ENCODE measurements around the gene PLEKHA8. TPM values are rescaled to one million over a fixed set of nuclear protein-coding genes. Genes with fewer than 3 reads are reported as not detected.

Gene PLEKHA8
- total and polyA plus RNA-seq, 2 of the 8 experiments (the other 6 are each of a cell fraction or from before 2014, with no cell fraction given): 10.7 to 44.0 TPM

GRCh38 chr7:30173058-30173897 is 145.1 kb downstream of the PLEKHA8 start:
- ChIA-PET POLR2A (ENCODE audit: partially characterized antibody) (interaction anchor here (0.6 kb wide), 1 partner anchor 397 kb away, joined by 3 read pairs; no protein-coding TSS in a partner anchor), CTCF (ENCODE audit: partially characterized antibody) (interaction anchor here (1.0 to 7.3 kb wide), 4 partner anchors 10 to 103 kb away, joined by 3 to 45 read pairs (median 13); no protein-coding TSS in a partner anchor)
- H3K36me3 ChIP-seq (ENCODE audit: control insufficient read depth in 2 of 4, insufficient read depth in 4 of 4, low read length in 3 of 4): no peaks in the 10 kb centered on the region
- no peak overlapping the region for H3K4me2 ChIP-seq (ENCODE audit: insufficient read depth in 1 of 2, low read depth in 2 of 2, low read length in 2 of 2)
- FAIRE-seq (no peak), DNase-seq (ENCODE audit: low read depth in 1 of 2, low spot score in 2 of 2) (no peak)
- H2AK5ac ChIP-seq (ENCODE audit: low read depth, low read length): peak overlapping the region; percentile 43; the same call in 1 of the 2 replicates
- H3K4me1 ChIP-seq (replicated peaks in 1 of 4; ENCODE audit: control insufficient read depth in 3 of 4, insufficient read depth in 4 of 4, low read length in 3 of 4): peaks cover 8 to 18% (median 16%) of the 10 kb centered on the region in 4 experiments
- H2BK120ac ChIP-seq (replicated peaks; ENCODE audit: low read depth, low read length): no peak overlapping the region
- H3K4ac ChIP-seq (replicated peaks; ENCODE audit: insufficient read length, low read depth, low read length): no peak overlapping the region
- no peak overlapping the region for H3K4me3 ChIP-seq (ENCODE audit: extremely low read depth in 1 of 4, insufficient read depth in 2 of 4, low read depth in 3 of 4, low read length in 4 of 4)
- no peak overlapping the region for H4K8ac ChIP-seq (ENCODE audit: extremely low read depth, insufficient read depth, low read length)
- H2BK12ac ChIP-seq (ENCODE audit: low read depth, low read length): 0 out of 2 replicates have a peak overlapping the region, but pooled peaks have one; percentile 19
- H3K79me1 ChIP-seq (ENCODE audit: low read depth, low read length): no peaks in the 10 kb centered on the region
- no peak overlapping the region for H3K14ac ChIP-seq (ENCODE audit: insufficient read length)
- no peak overlapping the region for H4K5ac ChIP-seq (ENCODE audit: insufficient read length, low read depth, low read length)
- H3K79me2 ChIP-seq (ENCODE audit: control insufficient read depth in 1 of 2, insufficient read depth in 2 of 2, low read length in 2 of 2): no peaks in the 10 kb centered on the region
- H3K27me3 ChIP-seq (replicated peaks in 1 of 4; ENCODE audit: control insufficient read depth in 3 of 4, extremely low read depth in 1 of 4, insufficient read depth in 3 of 4, low read length in 3 of 4): peaks cover 0 to 3% (median 1%) of the 10 kb centered on the region in 4 experiments; a peak in 3 of 7 replicates
- no peak overlapping the region for H2AFZ ChIP-seq (ENCODE audit: low read length)
- H3K56ac ChIP-seq (replicated peaks; ENCODE audit: insufficient read length, low read depth, low read length): no peak overlapping the region
- no peaks in the 10 kb centered on the region for H3K23me2 ChIP-seq (ENCODE audit: low read depth, low read length)
- no peak overlapping the region for H3K18ac ChIP-seq (ENCODE audit: extremely low read depth, low read length)
- peaks cover 0 to 1% of the 10 kb centered on the region in 2 experiments for H4K20me1 ChIP-seq (replicated peaks in 1 of 2; ENCODE audit: control insufficient read depth in 1 of 2, insufficient read depth in 2 of 2, low read length in 2 of 2)
- no peak overlapping the region for H3K23ac ChIP-seq (ENCODE audit: insufficient read length)
- H2BK20ac ChIP-seq (ENCODE audit: low read length): no peak overlapping the region
- no peak overlapping the region for H3K27ac ChIP-seq (ENCODE audit: low read depth, low read length)
- peak overlapping the region; percentile 75; the same call in 1 of the 2 replicates for H2BK15ac ChIP-seq (ENCODE audit: low read length)
- no peak overlapping the region for H3K9ac ChIP-seq (replicated peaks in 1 of 4; ENCODE audit: extremely low read depth in 1 of 4, low read depth in 3 of 4, low read length in 3 of 4)
- no peak for TF ChIP-seq NRF1 (IDR thresholded peaks at IDR 0.05; ENCODE audit: low read depth, low read length)
- peak; percentile 31 to 55; a peak in 3 of 4 replicates for TF ChIP-seq RAD21 (IDR thresholded peaks at IDR 0.05 in 1 of 2, conservative IDR thresholded peaks at IDR 0.05 in 1 of 2; ENCODE audit: low read depth in 2 of 2, low read length in 2 of 2)
- peak in 2 of 3 experiments; percentile 12 to 25; a peak in 2 of 4 replicates for TF ChIP-seq CTCF (IDR thresholded peaks at IDR 0.05; ENCODE audit: control extremely low read depth in 1 of 3, insufficient read depth in 1 of 3, low read depth in 1 of 3, low read length in 3 of 3)
- peak overlapping the region; percentile 29 for H4K91ac ChIP-seq (replicated peaks; ENCODE audit: insufficient read length, low read length)
- WGBS, 2 experiments (ENCODE audit: extremely low coverage in 1 of 2, insufficient coverage in 1 of 2, insufficient read length in 1 of 2, insufficient replicate concordance in 2 of 2, low coverage in 1 of 2, low lambda C conversion rate in 2 of 2, missing lambda C conversion rate in 1 of 2): 86% methylated on average over 13 of the region's 13 CpGs; no CpG with 5 or more reads in 1 of the 2 experiments
- no peaks in the 10 kb centered on the region for H3K9me3 ChIP-seq (ENCODE audit: insufficient read depth in 2 of 2, low read depth in 1 of 2, low read length in 1 of 2)
- H2BK5ac ChIP-seq (ENCODE audit: low read depth, low read length): no peak overlapping the region
